ENCODE results near the gene ABHD17A.

ABHD17A gene

DNA sequence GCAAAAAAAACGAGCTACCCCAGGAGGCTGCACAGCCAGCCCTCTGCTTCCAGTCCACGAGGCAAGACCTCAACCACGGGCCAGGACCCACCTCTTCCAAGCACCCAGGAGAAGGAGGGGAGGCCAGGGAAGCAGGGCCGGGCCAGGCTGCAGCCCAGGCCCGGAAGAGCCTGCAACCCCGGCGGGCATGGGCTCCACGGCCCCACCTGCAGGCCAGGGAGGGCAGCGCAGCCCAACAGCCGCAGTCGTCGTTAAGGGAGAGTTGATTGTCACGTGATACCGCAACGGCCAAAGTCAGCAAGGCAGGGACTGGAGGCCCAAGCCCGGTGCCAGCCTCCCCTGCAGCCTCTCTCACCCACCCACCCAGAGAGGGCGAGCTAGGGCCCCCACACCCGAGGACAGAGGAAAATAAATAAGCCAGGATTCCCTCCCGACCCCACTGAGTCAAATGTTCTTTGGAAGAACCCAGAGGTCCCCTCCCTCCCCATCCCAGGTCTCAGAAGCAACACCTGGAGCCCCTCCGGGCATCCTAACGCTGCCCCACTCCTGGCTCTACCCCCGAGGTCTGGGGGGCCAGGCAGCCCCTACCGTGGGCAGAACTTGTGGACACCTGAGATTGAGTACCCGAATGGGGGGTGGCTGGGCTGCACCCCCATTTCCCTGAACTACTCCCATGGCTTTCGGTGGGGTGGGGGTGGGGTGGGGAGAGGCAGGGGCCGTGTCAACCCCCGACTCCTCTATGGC is 31.8 kb downstream of the ABHD17A start:
- peak; percentile 59 for DNase-seq (ENCODE audit: low read depth)

DNA sequence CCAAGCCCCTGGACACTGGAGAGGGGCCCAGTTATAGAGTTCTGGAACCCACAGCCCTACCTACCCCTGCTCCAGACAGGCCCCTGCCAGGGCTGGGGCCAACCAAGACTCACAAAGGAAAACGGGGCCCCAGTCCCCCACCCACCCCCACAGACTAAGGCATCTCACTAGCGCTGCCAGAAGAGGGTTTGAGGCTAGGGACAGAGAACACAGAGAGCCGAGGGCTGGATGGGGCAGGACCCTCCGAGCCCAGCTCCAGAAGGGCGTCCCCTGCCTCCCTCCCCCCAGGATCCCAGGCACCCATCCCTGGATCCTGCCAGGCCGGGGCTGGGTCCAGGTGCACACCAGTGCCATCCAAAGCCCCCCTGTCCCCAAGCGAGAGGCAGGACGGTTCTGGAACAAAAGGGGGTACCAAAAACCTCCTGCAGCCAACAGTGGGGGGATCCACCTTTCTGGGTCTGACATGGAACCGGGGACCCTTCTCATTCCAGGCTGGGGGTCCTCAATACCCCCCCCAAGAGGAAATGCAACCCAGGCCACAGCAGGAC is 32.6 kb downstream of the ABHD17A start:
- no peak for DNase-seq (ENCODE audit: low read depth)

DNA sequence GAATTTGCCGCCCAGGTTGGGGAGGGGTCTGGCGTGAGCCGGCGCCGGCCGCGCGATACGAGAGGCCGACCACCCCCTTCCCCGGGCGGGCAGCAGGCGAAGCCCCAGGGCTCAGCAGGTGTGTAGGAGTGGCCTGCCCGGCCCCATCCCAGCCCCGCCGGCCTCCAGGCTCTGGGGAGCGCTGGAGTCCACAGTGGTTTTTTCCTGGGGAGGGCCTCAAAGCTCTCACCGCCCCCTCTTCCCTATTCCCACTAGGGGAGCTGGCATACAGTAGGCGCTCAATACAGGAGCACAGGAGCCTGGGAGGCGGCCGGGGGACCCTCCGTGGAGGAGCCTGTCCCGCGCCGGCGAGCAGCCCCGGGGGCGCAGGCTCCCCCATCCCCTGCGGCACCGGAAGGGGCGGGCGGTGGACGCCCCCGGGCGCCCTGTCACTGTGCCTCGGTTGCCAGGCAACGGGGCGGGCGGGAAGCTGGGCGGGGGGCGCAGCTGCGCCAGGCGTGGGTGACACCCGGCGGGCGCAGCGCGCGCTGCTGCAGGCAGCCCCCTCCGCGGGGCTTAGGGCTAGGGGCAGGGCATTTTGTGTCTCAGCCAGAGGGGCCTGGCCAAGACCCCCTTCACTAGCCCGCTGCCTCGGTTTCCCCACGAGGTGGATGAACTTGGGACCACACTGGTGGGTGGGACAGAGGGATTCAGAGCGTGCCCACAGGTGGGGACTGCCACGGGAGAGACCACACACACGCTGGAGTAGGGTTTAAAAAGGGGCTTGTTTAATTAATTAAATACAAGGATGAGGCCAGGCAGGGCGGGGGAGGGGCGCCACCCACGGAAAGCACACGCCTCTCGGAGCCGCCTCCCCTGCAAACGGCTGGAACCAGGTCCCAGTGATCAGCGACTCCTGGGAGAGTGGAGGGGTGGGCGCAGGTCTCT is 33.4 kb downstream of the ABHD17A start:
- no peak for DNase-seq (ENCODE audit: low read depth)

DNA sequence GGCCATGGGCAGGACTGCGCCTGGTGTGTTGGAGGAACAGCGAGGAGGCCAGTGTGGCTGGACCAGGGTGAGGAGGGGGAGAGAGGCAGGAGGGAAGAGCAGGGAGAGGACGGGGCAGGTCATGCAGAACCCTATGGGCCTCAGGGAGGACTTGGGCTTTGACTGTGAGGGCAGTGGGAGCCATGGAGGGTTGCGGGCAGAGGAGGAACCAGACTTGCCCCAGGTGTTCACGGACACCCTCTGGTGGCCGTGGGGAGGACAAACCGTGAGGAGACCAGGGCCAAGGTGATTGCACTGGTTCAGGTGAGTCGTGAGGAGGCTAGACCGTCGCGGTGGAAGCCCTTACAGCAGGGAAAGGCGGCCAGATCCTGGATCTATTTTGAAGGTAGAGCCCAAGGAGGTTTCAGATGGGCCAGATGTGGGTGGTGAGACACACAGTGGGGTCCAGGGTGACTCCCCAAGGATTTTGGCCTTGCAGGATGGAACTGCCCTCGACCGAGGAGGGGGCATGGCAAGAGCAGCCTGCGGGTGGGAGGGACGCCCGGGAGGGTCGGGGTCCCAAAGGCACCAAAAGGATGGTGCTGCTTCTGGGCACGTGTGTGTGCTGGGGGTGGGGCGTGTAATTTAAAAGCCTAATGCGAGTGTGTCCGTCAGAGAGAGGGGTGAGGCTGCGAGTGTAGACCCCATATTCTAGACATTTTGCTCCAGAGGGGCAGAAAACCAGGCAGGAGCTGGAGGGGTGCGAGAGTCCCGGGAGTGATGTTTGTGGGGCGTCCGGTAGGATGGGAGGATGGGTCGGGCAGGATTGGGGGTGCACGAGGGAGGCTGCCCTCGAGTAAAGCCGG is 34.3 kb downstream of the ABHD17A start:
- no peak for DNase-seq (ENCODE audit: low read depth)

DNA sequence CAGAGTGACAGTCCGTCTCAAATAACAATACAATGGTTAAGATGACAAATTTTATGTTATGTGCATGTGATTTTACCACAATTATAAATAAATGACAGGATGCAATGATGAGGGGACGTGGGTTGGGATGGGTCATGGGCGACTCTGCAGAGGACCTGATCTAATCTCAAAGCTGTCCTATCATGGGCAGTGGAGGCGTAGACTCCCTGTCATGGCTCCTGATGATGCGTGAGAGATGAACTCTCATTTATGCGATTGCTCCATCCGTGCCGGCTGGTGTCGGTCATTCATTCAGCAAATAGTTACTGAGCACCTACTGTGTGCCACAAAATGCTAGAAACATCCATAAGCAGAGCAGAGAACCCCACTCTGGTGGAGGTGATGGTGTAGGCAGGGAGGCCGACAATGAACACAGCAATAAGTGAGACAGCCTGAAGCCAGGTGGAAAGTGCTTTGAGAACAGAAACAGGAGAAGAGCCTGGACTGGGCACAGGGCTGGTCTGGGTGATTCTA is 35.4 kb downstream of the ABHD17A start:
- no peak for DNase-seq (ENCODE audit: low read depth)

DNA sequence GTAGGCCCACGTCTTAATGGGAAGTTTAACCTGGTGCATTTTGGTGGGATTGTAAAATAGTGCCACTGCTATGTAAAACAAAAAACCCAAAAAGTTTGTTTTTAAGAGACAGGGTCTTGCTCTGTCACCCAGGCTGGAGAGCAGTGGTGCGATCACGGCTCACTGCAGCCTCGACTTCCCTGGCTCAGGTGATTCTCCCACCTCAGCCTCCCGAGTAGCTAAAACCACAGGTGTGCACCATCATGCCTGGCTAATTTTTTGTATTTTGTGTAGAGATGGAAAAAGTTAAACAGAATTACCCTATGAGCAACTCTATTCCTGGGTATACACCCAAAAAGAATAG is 36.2 kb downstream of the ABHD17A start:
- DNase-seq (ENCODE audit: low read depth): no peak

DNA sequence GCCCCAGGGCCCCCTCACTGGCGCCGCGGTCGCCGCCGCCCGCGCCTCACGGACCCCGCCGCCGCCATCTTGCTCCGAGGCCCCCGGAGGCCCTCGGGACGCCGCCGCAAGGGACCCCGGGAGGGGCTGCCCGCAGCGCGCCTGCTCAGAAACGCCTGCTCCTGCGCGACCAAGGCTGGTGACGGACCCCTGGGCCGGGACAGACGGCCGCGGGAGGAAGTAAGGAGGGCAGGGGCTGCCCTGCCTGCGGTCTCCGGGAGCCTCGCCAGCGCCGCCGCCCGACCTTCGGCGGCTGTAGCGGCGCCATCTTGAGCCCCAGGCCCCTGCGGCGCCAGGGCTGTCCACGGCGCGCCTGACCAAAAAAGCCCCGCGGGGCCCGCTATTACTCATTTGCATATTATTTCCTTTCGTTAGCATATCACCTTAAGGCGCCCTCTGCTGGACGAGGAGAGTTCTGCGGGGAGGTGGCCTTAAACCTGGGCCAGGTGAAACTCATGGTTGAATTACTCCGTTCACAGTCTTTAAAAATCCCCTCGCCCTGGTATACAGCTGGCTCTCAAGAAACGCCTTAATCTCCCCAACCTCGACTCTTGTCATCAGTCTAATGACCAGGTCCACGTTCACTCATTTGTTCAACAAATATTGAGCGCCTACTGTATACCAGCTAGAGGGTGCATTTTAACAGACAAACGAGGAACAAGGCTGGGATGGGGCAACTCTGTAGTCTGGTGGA is 36.7 kb downstream of the ABHD17A start, which contains the start of gene REXO1:
Gene REXO1, minus strand, starts transcription at position 85 of the 733 bp plus-strand sequence. CDS start 125 bp downstream, outside the sequence.
- peak; percentile 92 for DNase-seq (ENCODE audit: low read depth)

DNA sequence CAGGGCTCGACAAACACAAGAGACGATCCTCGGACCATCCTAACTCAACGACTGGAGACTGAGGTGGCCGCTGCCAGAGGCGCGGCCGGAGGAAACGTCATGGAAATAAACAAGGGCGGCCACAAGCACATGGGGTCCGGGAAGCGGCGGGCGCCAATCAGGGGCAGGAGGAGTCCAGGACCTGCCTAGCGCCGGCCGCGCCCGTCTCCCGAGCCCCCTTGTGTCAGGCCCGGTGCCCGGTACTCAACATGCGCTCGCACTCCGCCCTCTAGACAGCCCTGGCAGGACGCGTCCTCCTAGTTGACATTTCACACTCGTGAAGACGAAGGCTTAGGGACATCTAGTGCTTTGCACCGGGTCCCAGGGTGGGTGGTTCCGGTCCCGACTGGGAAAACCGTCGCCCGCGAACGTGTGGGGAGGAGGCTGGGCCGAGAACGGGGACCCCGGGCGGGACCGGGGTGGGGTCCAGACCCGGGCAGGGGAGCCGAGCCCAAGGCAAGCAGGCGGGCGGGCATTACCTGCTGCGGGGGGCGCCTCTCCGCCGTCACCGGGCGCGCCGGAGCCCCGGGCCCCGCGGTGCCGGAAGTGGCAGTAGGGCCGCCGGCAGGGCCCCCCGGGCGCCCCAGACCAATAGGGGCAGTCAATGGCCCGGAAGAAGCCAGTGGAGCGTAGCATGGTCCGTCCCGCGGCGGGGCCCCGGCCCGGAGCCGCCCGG is 37.5 kb downstream of the ABHD17A start:
- no peak for DNase-seq (ENCODE audit: low read depth)

DNA sequence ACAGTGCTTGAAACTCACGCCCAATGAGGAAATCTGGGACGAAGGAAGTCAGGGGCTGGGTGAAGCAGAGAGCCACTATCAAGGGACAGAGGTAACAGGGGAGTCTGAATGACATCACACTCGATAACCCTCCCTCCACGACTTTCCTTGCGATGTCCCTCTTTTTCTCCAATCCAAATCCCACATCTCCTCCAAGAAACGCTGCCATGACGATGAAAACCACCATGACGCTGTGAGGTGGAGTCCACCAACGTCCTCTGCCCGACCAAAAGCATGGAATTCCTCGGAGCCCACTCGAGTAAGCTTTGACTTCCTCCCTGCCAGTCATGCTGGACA is 38.0 kb downstream of the ABHD17A start:
- no peak for DNase-seq (ENCODE audit: low read depth)

DNA sequence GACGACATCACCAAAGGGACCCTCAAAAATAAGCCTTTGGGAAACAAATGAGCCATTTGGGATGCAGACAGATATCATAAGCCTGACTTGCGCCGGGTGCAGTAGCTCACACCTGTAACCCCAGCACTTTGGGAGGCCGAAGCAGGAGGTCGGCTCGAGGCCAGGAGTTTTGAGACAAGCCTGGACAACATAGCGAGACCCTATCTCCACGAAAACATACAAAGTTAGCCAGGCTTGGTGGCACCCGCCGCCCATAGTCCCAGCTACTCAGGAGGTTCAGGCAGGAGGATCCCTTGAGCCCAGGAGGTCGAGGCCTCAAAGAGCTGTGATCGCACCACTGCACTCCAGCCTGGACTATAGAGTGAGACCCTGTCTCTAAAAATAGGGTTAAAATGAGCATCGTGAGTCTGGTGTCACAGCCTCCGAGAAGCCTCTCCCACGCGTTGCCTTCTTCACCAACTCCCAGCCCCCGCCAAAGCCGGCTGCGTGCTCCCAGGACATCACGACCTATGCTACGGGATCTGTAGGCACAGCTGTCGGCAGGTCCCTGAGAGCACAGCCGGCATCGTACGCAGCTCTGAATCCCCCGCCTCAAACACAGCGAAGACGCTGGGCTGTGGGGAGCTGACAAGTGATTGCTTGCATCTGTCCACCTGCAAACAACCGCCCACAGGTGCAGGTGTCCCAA is 38.6 kb downstream of the ABHD17A start:
- DNase-seq (ENCODE audit: low read depth): no peak

DNA sequence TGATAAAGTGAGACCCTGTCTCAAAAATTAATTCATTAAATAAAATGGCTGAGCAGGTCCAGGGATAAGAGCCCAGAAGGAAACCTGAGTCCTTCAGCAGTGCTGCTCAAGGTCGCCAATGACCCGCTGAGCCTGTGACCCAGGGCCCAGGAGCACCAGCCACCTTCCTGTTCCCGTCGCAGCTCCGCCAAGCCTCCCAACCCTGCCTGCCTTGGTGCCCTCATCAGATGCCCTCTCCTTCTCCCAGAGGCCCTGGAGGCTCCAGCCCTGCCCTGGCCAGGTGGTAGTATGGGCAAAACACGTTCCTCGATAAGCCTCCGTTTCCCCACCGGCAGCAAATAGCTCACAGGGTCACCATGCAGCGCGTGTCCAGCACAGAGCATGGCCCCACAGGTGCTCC is 39.7 kb downstream of the ABHD17A start:
- DNase-seq (ENCODE audit: low read depth): no peak

DNA sequence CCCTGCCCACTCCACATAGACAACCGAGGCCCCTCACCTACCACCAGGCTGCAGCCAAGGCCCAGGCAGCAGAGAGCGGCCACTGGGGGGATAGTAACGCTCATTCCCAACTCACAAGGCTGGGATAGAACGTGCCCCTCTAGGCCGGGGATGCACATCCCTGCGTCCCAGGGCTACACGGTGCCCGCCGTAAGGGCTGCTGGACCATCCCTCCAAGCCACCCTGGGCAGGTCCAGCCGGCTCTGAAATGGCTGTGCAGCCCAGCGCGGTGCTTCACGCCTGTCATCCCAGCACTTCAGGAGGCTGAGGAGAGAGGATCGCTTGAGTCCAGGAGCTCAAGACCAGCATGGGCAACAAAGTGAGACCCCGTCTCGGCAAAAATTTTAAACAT is 40.2 kb downstream of the ABHD17A start:
- DNase-seq (ENCODE audit: low read depth): no peak

DNA sequence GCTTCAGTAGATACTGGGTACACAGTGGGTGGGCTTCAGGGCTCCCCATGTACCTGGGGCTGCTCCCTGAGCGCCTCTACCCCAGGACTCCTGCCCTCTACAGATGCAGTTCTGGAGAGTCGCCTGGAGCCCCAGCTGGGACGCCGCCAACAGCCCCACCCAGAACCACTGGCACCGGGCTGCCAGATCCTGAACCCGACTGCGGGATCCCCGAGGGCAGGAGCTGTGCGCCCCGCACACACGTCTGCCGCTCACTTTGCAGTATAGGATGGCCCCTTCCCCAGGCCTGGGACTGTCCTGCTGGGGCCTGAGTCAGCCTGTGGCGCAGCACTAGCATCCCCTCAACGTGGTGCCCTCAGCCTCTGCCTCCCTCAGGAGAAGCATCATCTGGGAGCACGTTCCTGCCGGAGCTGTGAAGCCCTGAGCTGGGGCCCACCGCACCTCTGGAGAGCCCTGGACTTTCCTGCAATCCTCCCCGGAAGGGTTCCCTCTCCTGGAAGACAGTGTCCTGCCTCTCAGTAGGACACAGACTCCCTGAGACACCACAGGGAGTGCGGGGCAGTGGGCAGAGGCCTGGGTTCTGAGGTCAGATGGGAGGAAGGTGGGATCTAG is 40.7 kb downstream of the ABHD17A start:
- no peak for DNase-seq (ENCODE audit: low read depth)

DNA sequence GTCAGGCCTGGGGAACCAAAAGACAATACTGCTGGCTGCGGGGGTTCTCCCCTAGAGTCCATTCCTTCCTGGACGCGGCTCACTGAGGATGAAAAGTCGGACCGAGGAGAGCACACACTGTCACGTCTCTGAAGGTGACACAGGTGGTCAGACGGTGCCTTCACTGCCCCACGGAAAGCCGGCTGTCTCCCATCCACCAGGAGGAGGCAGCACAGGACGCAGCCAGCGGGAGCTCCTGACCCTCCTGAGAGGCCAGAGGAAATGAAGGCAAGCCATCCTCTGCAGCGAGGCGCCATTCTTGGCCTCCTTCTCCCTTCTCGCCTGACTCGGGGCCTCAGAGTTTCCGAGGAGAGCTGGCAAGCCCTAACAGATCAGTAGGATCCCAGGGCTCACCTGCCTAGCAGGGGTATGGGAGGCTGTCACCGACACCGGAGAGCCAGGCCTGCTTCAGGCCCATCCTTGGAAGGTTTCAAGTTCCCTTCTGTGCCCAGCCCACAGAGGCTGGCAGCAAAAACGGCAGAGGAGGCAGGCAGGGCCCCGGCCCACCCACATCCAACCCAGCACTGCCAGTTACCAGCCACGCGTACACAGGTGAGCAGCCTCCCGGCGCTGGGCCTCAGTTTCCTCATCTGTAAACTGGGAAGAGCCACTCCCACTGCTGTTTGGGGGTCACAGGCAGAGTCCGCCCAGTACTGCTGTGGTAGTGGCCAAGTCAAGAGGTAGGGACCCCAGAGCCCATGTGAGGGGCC is 41.5 kb downstream of the ABHD17A start:
- no peak for DNase-seq (ENCODE audit: low read depth)

DNA sequence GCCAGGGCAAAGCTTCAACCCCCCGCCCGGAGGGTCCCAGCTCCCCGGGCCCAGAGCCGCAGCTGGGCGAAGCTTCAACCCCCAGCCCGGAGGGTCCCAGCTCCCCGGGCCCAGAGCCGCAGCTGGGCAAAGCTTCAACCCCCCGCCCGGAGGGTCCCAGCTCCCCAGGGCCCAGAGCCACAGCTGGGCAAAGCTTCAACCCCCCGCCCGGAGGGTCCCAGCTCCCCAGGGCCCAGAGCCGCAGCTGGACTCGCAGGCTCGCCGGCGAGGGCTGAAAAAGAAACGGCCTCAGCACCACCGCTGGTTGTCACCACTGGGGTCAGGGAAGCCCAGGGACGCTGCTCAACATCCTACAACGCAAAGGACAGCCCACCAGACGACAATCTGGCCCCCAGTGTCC is 42.2 kb downstream of the ABHD17A start:
- DNase-seq (ENCODE audit: low read depth): no peak

DNA sequence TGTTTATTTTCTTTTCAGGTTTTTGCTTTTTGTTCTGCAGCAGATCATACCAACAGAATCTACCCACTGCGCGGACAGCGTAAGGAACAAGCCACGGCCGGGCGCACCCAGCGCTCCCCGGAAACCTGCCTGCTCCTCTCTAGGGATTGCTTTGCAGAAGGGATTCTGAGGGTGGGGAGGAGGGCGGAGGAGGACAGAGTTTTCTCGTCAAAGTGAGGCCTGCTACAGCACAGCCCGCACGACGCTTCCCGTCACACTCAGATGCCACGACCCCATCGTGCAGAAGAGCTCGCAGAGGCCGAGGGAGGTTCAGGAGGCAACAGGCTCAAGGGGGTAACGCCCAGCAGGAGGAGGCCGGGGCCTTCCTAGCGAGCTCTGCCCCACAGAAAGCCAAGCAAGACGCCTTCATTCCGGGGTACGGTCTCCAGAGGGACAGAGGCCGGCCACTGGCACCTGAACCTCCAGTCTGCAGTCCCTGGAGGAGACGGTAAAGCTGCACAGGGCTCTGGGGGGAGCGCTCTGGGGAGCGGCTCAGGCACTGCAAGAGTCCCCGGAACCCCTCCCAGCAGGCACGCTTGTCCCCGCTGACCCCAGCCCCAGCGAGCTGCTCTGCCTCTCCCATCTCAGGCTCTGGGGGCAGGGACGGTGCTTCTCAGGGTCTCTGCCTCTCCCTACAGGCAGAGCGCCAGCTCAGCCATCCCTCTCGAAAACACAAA is 43.9 kb downstream of the ABHD17A start:
- DNase-seq (ENCODE audit: low read depth): no peak

DNA sequence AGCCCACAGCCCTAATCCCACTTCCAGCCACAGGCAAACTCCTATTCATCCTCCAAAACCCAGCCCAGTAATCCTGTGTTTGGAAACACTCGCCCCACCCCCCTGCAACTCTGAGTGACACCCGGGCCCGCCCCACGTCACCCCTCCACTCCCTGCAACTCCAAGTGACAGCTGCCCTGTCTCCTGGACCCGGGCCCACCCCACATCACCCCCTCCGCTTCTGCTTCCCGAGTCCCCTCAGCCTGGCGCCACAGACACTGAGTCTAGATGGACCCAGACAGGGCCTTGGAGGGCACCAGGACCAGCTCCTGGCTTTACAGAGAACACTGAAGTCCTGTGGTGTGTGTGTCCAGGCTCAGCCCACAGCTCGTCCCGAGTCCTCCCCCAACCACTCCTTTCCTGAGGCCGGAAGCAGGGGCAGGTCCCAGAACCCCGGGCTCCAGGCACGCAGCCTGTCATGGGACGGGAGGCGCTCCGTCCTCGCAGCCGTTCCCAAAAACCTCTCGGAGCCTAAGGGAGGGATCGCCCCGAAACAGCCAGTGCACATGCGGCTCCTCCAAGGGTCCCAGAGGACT is 44.7 kb downstream of the ABHD17A start:
- no peak for DNase-seq (ENCODE audit: low read depth)

Data from stimulated activated CD8-positive, alpha-beta memory T cell treated with anti-CD3 and anti-CD28 coated beads, Interleukin-15, amount 100 ng/mL, for 24 hours (primary cell).